Astrocyte of the cerebellum (primary cell): Measurements from ENCODE around the gene VTI1A.

Experiments
- DNase-seq: peaks from one replicate; pipeline ENCODE4 v3.0.0-alpha.2; 2011; ENCODE audit warnings: low read depth
- H3K4me3 ChIP-seq: 2 replicates; pipeline ENCODE4 v1.5.1; 2011; ENCODE audit warnings: mild to moderate bottlenecking, low read depth, low read length, moderate library complexity
- in situ Hi-C: cut with HindIII; loops from 2 replicates; pipeline ENCODE4 v1.10.0; 2017; ENCODE audit warnings: low sequenced_read_pairs
- TF ChIP-seq, protein P1 (sequence below): IDR thresholded peaks from 2 replicates; pipeline ENCODE4 v1.5.1; 2012; ENCODE audit warnings: low read length, low read depth, moderate library complexity, mild to moderate bottlenecking; ENCODE audit errors: missing control alignments

The VTI1A gene

GRCh38 chr10:112519133-112519761 is 72.2 kb downstream of the VTI1A start:
- TF ChIP-seq, protein P1, sequence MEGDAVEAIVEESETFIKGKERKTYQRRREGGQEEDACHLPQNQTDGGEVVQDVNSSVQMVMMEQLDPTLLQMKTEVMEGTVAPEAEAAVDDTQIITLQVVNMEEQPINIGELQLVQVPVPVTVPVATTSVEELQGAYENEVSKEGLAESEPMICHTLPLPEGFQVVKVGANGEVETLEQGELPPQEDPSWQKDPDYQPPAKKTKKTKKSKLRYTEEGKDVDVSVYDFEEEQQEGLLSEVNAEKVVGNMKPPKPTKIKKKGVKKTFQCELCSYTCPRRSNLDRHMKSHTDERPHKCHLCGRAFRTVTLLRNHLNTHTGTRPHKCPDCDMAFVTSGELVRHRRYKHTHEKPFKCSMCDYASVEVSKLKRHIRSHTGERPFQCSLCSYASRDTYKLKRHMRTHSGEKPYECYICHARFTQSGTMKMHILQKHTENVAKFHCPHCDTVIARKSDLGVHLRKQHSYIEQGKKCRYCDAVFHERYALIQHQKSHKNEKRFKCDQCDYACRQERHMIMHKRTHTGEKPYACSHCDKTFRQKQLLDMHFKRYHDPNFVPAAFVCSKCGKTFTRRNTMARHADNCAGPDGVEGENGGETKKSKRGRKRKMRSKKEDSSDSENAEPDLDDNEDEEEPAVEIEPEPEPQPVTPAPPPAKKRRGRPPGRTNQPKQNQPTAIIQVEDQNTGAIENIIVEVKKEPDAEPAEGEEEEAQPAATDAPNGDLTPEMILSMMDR: no peak
- in situ Hi-C loops: no loop called here
- no peak for DNase-seq
- H3K4me3 ChIP-seq: no peak overlapping the region

GRCh38 chr10:112520914-112521313 is 73.9 kb downstream of the VTI1A start:
- DNase-seq: no peak
- H3K4me3 ChIP-seq: no peak overlapping the region
- TF ChIP-seq, protein P1: no peak
- in situ Hi-C loops: no loop called here

DNA sequence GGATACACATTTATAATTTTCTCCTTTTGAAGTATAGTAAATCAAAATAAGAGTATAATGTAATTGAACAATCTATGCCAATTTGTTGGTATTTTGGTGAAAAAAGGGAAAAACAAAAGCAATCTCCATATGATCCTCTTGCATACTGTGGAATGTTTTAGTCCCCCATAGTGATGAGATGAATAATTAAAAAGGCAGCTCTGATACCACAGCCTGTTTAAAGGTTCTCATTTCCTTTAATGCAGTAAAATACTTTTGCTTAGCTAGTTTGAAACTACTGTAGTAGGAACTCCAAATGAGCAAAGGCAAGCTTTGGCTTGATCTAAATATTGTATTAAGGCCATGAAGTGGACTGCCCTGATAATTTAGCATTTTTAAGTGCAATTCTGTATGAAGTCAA is 77.6 kb downstream of the VTI1A start:
- TF ChIP-seq, protein P1: no peak
- DNase-seq: no peak
- in situ Hi-C loops: no loop called here
- H3K4me3 ChIP-seq: no peak overlapping the region

GRCh38 chr10:112525200-112525599 is 78.2 kb downstream of the VTI1A start:
- TF ChIP-seq, protein P1: no peak
- H3K4me3 ChIP-seq: no peak overlapping the region
- no peak for DNase-seq
- in situ Hi-C loops: no loop called here

DNA sequence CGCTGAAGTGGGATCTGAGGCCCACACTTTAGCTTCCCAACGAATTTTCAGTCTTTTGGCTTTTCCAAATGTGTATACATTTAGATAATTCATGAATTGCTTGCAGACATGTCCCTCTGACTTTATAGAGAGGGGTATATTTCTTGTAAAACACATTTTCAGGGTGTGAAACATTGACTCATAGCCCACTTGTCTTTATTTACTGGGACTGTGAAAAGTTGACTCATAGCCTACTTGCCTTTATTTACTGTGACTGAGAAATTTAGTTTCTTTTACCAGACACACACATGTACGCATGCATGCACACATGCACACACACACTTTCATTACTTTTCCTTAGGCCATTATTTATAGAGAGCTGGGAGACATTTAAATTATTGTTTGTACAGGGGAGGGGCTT is 79.1 kb downstream of the VTI1A start:
- TF ChIP-seq, protein P1: no peak
- in situ Hi-C loops: no loop called here
- H3K4me3 ChIP-seq: no peak overlapping the region
- DNase-seq: no peak

GRCh38 chr10:112526906-112527305 is 79.9 kb downstream of the VTI1A start:
- in situ Hi-C loops: no loop called here
- H3K4me3 ChIP-seq: no peak overlapping the region
- TF ChIP-seq, protein P1: peak; percentile 37
- no peak for DNase-seq

DNA sequence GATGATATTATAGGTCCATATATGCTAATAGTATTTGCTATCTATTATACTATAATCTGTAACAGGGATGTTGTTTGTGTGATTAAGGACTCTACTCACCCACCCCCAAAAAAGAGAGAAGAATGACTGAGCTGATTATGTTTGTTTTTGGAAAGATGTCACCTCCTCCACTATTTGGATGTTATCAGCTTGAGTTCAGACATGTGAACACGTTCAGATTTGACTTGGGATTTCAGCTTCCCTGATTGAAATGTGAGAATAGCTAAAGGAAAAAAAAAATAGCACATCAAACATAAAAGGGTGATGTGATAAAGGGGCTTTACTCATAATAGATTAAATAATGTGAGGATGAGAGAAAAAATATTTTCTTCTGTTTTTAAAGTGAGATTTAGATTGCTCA is 81.2 kb downstream of the VTI1A start:
- no peak overlapping the region for H3K4me3 ChIP-seq
- no peak for DNase-seq
- TF ChIP-seq, protein P1: no peak
- in situ Hi-C loops: no loop called here
